GM03348 (cell line): ENCODE results near the gene VSIG10L2.
A peak's percentile ranks its signal among the peaks of the same experiment; 100 is the strongest.
"Not testable (repeated sequence)": the region's sequence is repeated elsewhere in the genome, so short reads cannot be mapped to it uniquely, and the experiment has no call there.

Experiments used
- DNase-seq: peaks from one replicate; pipeline ENCODE4 v3.0.0; 2012; ENCODE audit warnings: low spot score

VSIG10L2 gene

GRCh38 chr11:125967515-125967914 lies 21.7 kb downstream of the VSIG10L2 start:
- DNase-seq: no peak

- DNase-seq: no peak
Observed at GRCh38 chr11:125968354-125968753, 22.5 kb downstream of the VSIG10L2 start.

- no peak for DNase-seq
Observed at GRCh38 chr11:125971618-125972017, 25.8 kb downstream of the VSIG10L2 start.

- no peak for DNase-seq
Observed at GRCh38 chr11:125974284-125974683, 28.4 kb downstream of the VSIG10L2 start.

- no peak for DNase-seq
Observed at GRCh38 chr11:125975634-125976033, 29.8 kb downstream of the VSIG10L2 start.

- no peak for DNase-seq
Observed at GRCh38 chr11:125976156-125976555, 30.3 kb downstream of the VSIG10L2 start.

GRCh38 chr11:125977333-125977732 lies 31.5 kb downstream of the VSIG10L2 start:
- DNase-seq: no peak

- no peak for DNase-seq
Observed at GRCh38 chr11:125978181-125978716, 32.4 kb downstream of the VSIG10L2 start.

- DNase-seq: no peak
Observed at GRCh38 chr11:125978778-125979407, 33.0 kb downstream of the VSIG10L2 start.

- no peak for DNase-seq
Observed at GRCh38 chr11:125979511-125979910, 33.7 kb downstream of the VSIG10L2 start.

- DNase-seq: no peak
Observed at GRCh38 chr11:125980436-125980835, 34.6 kb downstream of the VSIG10L2 start.

- DNase-seq: no peak
Observed at GRCh38 chr11:125982348-125982730, 36.5 kb downstream of the VSIG10L2 start.

- not testable (repeated sequence) for DNase-seq
Observed at GRCh38 chr11:125985956-125986355, 40.1 kb downstream of the VSIG10L2 start.

GRCh38 chr11:125987066-125987641 lies 41.3 kb downstream of the VSIG10L2 start:
- no peak for DNase-seq

- DNase-seq: peak; percentile 60
Observed at GRCh38 chr11:125990244-125990643, 44.4 kb downstream of the VSIG10L2 start.

GRCh38 chr11:125992893-125993292 lies 47.0 kb downstream of the VSIG10L2 start:
- DNase-seq: no peak

GRCh38 chr11:125994509-125994908 lies 48.7 kb downstream of the VSIG10L2 start:
- DNase-seq: no peak

- no peak for DNase-seq
Observed at GRCh38 chr11:125995313-125995712, 49.5 kb downstream of the VSIG10L2 start.

- no peak for DNase-seq
Observed at GRCh38 chr11:125998267-125998666, 52.4 kb downstream of the VSIG10L2 start.

GRCh38 chr11:125999234-125999880 lies 53.5 kb downstream of the VSIG10L2 start:
- peak; percentile 18 for DNase-seq

GRCh38 chr11:126002181-126002580 lies 56.3 kb downstream of the VSIG10L2 start:
- no peak for DNase-seq
